Activated T-cell treated with anti-CD3 and anti-CD28 coated beads, Interleukin-2, amount 50 U/mL, for 4 hours (primary cell): ENCODE results near the gene COX6B1. TPM values are rescaled to one million over a fixed set of nuclear protein-coding genes. Genes with fewer than 3 reads are reported as not detected.
"Not testable (repeated sequence)": the region's sequence is repeated elsewhere in the genome, so short reads cannot be mapped to it uniquely, and the experiment has no call there.

Source experiments
- ATAC-seq, 2 donors: fragments of 200-7000 bp; cut with Tn5 transposase; one replicate each; pipeline ENCODE4 v1.10.0; 2021
- DNase-seq: peaks from one replicate; pipeline ENCODE4 v3.0.0-alpha.2; 2020
- H3K27me3 Mint-ChIP-seq: one replicate; pipeline ENCODE4 v1.8.0; 2021; ENCODE audit warnings: low read depth, mixed read lengths
- H3K36me3 Mint-ChIP-seq: one replicate; pipeline ENCODE4 v1.8.0; 2022; ENCODE audit warnings: mixed read lengths; ENCODE audit not compliant: insufficient read depth
- H3K4me1 Mint-ChIP-seq: one replicate; pipeline ENCODE4 v1.8.0; 2021; ENCODE audit warnings: low read depth, mixed read lengths
- H3K4me3 Mint-ChIP-seq: one replicate; pipeline ENCODE4 v1.8.0; 2021; ENCODE audit warnings: mild to moderate bottlenecking, moderate library complexity, mixed read lengths
- H3K9me3 Mint-ChIP-seq: one replicate; pipeline ENCODE4 v1.8.0; 2021; ENCODE audit warnings: mixed read lengths
- total RNA-seq, 3 donors: library from RNA; stranded (reverse); gene quantifications; one replicate each; pipeline ENCODE4 v1.2.1, GENCODE V29; 2021

COX6B1 gene, protein sequence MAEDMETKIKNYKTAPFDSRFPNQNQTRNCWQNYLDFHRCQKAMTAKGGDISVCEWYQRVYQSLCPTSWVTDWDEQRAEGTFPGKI
- total RNA-seq, result 100 to 1,000 TPM; 462 to 480 (median 465) TPM

DNA sequence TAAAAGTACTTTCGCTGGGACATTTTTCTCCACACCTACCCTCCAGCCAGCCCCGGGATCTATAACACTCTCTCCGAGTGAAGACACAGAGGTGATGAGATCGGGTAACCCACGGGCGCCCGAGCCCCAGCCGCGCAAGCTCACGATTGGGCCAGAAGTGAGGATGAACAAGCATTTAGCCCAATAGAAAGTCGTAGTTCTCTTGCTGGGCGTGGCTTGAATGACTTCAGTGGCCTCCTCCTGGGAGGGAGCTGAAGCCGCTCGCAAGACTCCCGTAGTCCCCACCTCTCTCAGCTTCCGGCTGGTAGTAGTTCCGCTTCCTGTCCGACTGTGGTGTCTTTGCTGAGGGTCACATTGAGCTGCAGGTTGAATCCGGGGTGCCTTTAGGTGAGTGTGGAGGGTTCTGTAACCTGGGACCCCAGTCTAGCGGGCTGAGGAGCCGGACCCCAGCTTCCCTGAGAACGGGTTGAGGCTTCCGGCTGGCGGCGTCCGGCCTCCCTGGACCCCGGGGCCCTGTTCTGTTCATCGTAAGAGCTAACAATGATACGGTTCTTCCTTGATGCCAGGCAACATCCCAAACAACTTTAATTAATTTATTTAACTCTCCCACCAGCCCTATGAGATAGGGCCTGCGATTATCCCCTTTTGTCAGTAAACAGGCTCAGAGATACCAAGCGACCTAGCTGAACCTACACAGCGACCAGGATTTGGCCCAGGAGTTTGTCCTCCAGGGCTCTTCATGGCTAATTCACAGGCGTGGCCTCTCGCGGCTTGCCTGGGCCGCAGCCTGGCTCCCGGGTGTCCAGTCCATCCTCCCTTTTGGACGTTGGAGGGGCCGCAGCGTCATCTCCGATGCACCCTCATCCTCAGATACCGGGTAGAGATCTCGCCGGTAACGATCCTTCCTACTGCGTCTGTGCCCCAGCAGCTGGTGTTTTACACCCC is at the start of gene COX6B1:
Gene COX6B1 (plus strand): TSS at position 307 of the 945 bp plus-strand sequence. CDS start 2,921 bp downstream, outside the sequence.
- peak; percentile 73 to 78 for ATAC-seq
- Mint-ChIP-seq H3K4me3 (peak within 1 kb of the TSS; percentile 99), H3K27me3 (no peaks in the 10 kb centered on the region), H3K4me1 (peaks cover 43% of the 10 kb centered on the region), H3K9me3 (no peaks in the 10 kb centered on the region), H3K36me3 (peaks cover 4% of the 10 kb centered on the region)
- DNase-seq, result peak; percentile 85

DNA sequence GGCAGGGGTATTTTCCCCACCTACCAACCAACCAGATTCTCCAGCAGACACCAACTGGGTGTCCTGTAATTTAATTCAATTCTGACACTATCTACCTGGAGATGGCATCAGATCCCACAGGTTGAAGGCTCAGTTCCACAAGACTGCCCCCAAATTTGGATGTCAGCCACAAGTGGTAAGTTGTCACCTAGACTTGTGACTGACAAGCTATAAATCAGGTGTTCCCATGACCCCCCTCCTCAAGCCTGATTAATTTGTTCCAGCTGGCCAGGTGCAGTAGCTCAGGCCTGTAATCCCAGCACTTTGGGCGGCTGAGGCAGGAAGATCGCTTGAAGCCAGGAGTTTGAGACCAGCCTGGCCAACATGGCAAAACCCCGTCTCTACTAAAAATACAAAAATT is 46.2 kb upstream of the COX6B1 start:
- Mint-ChIP-seq H3K27me3 (no peaks in the 10 kb centered on the region), H3K4me1 (no peaks in the 10 kb centered on the region), H3K9me3 (peaks cover under 1% of the 10 kb centered on the region), H3K36me3 (no peaks in the 10 kb centered on the region), H3K4me3 (no peak overlapping the region)
- DNase-seq (no peak), ATAC-seq (no peak)

- not testable (repeated sequence) for H3K27me3 Mint-ChIP-seq
These were observed 43.7 kb upstream of the COX6B1 start for GRCh38 chr19:35604436-35604835.

DNA sequence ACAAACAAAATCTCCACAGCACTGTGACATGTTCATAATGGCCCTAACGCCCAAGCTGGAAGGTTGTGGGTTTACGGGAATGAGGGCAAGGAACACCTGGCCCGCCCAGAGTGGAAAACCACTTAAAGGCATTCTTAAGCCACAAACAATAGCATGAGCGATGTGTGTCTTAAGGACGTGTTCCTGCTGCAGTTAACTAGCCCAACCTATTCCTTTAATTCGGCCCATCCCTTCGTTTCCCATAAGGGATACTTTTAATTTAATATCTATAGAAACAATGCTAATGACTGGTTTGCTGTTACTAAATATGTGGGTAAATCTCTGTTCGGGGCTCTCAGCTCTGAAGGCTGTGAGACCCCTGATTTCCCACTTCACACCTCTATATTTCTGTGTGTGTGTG is 41.0 kb upstream of the COX6B1 start:
- ATAC-seq, H3K4me3 Mint-ChIP-seq, H3K36me3 Mint-ChIP-seq, H3K27me3 Mint-ChIP-seq, DNase-seq: not testable (repeated sequence)
- Mint-ChIP-seq H3K9me3 (peaks cover 13% of the 10 kb centered on the region), H3K4me1 (peaks cover 25% of the 10 kb centered on the region)

More at GRCh38 chr19:35604436-35604835, 43.7 kb upstream of the COX6B1 start:
- not testable (repeated sequence) for ATAC-seq, H3K4me3 Mint-ChIP-seq, H3K4me1 Mint-ChIP-seq, H3K36me3 Mint-ChIP-seq, DNase-seq
- peaks cover 13% of the 10 kb centered on the region for H3K9me3 Mint-ChIP-seq

DNA sequence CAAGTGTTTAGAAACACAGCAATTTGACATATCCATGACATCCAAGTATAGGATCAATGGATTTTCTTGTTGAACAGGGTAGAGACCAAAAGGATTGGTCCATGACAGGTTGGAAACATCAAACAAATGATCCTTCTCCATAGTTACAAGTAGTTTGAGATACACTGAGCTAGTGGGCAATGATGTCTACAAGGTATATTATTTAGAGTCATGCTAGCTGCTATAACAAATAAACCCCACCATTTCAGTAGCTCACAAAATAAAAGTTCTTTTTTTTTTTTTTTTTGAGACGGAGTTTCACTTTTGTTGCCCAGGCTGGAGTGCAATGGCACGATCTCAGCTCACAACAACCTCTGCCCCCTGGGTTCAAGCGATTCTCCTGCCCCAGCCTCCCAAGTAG is 40.5 kb upstream of the COX6B1 start:
- no peak overlapping the region for H3K4me3 Mint-ChIP-seq
- no peaks in the 10 kb centered on the region for H3K36me3 Mint-ChIP-seq
- no peaks in the 10 kb centered on the region for H3K27me3 Mint-ChIP-seq
- no peak for DNase-seq
- peaks cover 13% of the 10 kb centered on the region for H3K9me3 Mint-ChIP-seq
- peaks cover 25% of the 10 kb centered on the region for H3K4me1 Mint-ChIP-seq
- ATAC-seq, result no peak

DNA sequence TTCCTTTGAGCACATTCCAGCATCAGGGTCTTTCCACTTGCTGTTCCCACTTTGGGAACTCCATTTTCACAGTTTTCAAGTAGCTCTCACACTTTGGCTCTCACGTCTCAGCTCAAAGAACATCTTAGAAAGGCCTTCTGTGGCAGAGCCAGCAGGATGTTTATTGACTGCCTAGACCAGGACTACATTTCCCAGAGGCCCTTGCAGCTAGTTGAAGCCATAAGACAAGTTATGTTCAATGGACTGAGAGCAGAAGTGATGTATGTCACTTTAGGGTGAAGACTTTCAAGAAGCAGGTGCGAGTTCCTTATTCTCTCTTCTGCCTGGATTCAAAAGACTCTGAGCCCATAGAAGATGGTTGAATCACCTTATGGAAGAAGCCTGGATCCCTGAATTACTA is 39.9 kb upstream of the COX6B1 start:
- Mint-ChIP-seq H3K4me3 (no peak overlapping the region), H3K4me1 (peaks cover 25% of the 10 kb centered on the region), H3K27me3 (no peaks in the 10 kb centered on the region), H3K36me3 (no peaks in the 10 kb centered on the region), H3K9me3 (peaks cover 13% of the 10 kb centered on the region)
- ATAC-seq, result no peak
- no peak for DNase-seq

DNA sequence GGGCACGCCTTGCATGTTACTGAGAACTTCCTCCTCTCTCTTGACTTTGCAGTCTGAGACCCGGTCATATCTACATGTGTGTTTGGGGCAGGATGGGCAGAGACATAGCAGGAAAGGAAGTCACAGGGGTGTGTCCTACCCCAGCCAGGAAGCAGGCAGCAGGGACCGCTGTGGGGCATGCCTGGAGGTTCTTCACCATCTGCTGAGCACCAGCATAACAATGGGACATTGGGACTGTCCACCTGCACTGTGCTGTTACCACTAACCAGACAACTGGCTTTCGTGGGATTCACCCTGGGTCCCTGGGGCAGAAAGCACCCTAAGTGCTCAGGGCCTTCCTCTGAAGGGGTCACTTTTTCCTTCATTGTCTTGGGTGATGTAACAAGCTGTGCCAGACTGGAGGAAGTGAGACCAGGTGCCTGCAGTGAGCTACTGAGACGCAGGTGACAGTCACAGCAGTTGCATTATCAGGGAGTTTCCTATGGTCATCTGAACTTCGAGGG is 38.2 kb upstream of the COX6B1 start:
- Mint-ChIP-seq H3K36me3 (no peaks in the 10 kb centered on the region), H3K27me3 (no peaks in the 10 kb centered on the region), H3K4me3 (no peak overlapping the region), H3K9me3 (peaks cover 13% of the 10 kb centered on the region), H3K4me1 (peaks cover 25% of the 10 kb centered on the region)
- DNase-seq, result no peak
- no peak for ATAC-seq

- Mint-ChIP-seq H3K4me3 (peak overlapping the region; percentile 85), H3K27me3 (no peaks in the 10 kb centered on the region), H3K9me3 (peaks cover 10% of the 10 kb centered on the region), H3K4me1 (peaks cover 25% of the 10 kb centered on the region), H3K36me3 (peaks cover 4% of the 10 kb centered on the region)
- DNase-seq (no peak), ATAC-seq (no peak)
These were observed 35.9 kb upstream of the COX6B1 start for GRCh38 chr19:35612224-35612558.

GRCh38 chr19:35612559-35613321 is 35.4 kb upstream of the COX6B1 start, which contains the start of gene HAUS5:
Gene HAUS5, plus strand, starts transcription at chr19:35612735. Its CDS starts 60 bp downstream, at chr19:35612795.
- peaks cover 4% of the 10 kb centered on the region for H3K36me3 Mint-ChIP-seq
- H3K27me3 Mint-ChIP-seq, result no peaks in the 10 kb centered on the region
- peaks cover 25% of the 10 kb centered on the region for H3K4me1 Mint-ChIP-seq
- H3K9me3 Mint-ChIP-seq, result peaks cover 6% of the 10 kb centered on the region
- H3K4me3 Mint-ChIP-seq, result peak within 1 kb of the TSS; percentile 85
- DNase-seq (peak; percentile 95), ATAC-seq (peak; percentile 94 to 95)

DNA sequence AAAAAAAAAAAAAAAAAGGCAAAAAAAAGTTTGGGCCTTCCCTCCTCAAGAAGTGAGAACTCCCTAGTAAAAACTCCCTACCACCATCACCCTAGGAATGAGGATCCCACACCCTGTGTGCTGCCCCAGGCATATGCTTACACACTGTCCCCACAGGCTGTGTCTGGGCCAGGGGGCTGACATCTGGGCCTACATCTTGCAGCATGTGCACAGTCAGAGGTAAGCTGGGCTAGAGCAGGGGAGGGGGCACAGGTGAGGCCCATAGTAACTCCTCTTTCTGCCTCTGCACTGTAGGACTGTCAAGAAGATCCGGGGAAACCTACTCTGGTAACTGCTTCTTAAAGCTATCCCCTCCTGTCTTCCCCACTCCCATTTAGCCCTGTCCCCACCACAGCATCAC is 34.5 kb upstream of the COX6B1 start:
- H3K9me3 Mint-ChIP-seq, result peaks cover 1% of the 10 kb centered on the region
- peaks cover 23% of the 10 kb centered on the region for H3K4me1 Mint-ChIP-seq
- peak overlapping the region; percentile 85 for H3K4me3 Mint-ChIP-seq
- no peak for DNase-seq
- peaks cover 4% of the 10 kb centered on the region for H3K36me3 Mint-ChIP-seq
- H3K27me3 Mint-ChIP-seq, result no peaks in the 10 kb centered on the region
- ATAC-seq, result no peak

DNA sequence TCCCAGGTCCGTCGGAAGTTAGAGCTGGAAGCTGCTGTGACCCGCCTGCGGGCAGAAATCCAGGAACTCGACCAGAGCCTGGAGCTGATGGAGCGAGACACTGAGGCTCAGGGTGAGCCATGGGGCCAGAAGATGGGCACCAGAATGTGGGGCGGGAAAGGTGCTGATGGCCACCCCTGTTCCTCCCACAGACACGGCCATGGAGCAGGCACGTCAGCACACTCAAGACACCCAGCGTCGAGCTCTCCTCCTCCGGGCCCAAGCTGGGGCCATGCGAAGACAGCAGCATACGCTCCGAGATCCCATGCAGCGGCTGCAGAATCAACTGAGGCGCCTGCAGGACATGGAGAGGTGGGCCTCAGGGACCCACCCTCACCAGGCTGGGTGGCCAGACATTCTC is 33.1 kb upstream of the COX6B1 start:
- no peak for ATAC-seq
- H3K9me3 Mint-ChIP-seq, result no peaks in the 10 kb centered on the region
- H3K4me3 Mint-ChIP-seq, result no peak overlapping the region
- H3K4me1 Mint-ChIP-seq, result peaks cover 12% of the 10 kb centered on the region
- DNase-seq, result no peak
- H3K36me3 Mint-ChIP-seq, result peaks cover 4% of the 10 kb centered on the region
- H3K27me3 Mint-ChIP-seq, result no peaks in the 10 kb centered on the region

- ATAC-seq, result no peak
- Mint-ChIP-seq H3K36me3 (peaks cover 12% of the 10 kb centered on the region), H3K4me3 (no peak overlapping the region), H3K27me3 (no peaks in the 10 kb centered on the region), H3K4me1 (no peaks in the 10 kb centered on the region), H3K9me3 (no peaks in the 10 kb centered on the region)
- no peak for DNase-seq
These were observed 29.3 kb upstream of the COX6B1 start for GRCh38 chr19:35618857-35619256.

DNA sequence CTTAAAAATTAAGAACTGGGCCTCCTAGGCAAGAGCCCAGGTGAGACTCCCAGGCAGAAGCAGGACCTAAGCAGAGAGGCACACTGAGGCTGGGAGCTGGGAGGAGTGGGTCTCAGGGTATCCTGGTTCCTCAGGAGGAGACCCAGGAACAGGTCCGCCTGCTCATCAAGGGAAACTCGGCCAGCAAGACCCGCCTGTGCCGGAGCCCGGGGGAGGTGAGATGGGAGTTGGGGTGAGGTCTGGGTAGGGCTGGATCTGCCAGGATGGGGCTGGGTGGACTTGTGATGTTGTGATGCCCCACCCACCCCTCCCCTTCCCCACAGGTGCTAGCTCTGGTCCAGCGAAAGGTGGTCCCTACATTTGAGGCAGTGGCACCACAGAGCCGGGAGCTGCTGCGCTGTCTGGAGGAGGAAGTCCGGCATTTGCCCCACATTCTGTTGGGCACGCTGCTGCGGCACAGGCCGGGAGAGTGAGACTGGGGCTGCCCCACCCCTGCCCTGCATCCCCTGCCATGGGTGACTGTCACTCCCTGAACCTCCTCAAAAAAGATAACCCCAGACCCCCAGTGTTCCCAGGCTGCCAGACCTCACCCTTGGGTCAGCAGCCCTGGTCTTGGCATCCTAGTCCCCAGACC is 28.7 kb upstream of the COX6B1 start:
- no peaks in the 10 kb centered on the region for H3K27me3 Mint-ChIP-seq
- peaks cover 12% of the 10 kb centered on the region for H3K36me3 Mint-ChIP-seq
- ATAC-seq (no peak), DNase-seq (no peak)
- H3K9me3 Mint-ChIP-seq, result no peaks in the 10 kb centered on the region
- H3K4me1 Mint-ChIP-seq, result no peaks in the 10 kb centered on the region
- H3K4me3 Mint-ChIP-seq, result no peak overlapping the region

DNA sequence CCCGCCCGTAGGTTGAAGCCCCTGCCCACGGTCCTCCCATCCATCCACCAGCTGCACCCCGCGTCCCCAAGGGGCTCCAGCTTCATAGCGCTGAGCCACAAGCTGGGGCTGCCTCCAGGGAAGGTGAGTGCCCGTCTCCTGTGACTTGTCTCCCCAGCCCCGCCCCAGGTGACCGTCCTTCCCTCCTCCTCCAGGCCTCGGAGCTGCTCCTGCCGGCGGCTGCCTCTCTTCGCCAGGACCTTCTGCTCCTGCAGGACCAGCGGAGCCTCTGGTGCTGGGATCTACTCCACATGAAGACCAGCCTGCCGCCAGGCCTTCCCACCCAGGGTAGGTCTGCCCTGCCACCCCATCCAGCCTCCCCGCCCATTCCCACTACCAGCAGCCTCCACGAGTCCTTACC is 28.1 kb upstream of the COX6B1 start:
- no peaks in the 10 kb centered on the region for H3K4me1 Mint-ChIP-seq
- peaks cover 12% of the 10 kb centered on the region for H3K36me3 Mint-ChIP-seq
- ATAC-seq, result no peak
- DNase-seq, result no peak
- no peak overlapping the region for H3K4me3 Mint-ChIP-seq
- no peaks in the 10 kb centered on the region for H3K9me3 Mint-ChIP-seq
- H3K27me3 Mint-ChIP-seq, result no peaks in the 10 kb centered on the region
